Stimulated activated CD8-positive, alpha-beta memory T cell treated with anti-CD3 and anti-CD28 coated beads, Interleukin-4, amount 100 ng/mL, for 24 hours (primary cell): Measurements from ENCODE around the gene GPNMB.
"Not testable (repeated sequence)": the region's sequence is repeated elsewhere in the genome, so short reads cannot be mapped to it uniquely, and the experiment has no call there.

ENCODE experiments used
- DNase-seq: peaks from one replicate; pipeline ENCODE4 v3.0.0-alpha.2; 2020; ENCODE audit warnings: low read depth

GPNMB gene

GRCh38 chr7:23306936-23307521 is 60.5 kb downstream of the GPNMB start:
- no peak for DNase-seq

GRCh38 chr7:23308754-23309153 is 62.2 kb downstream of the GPNMB start:
- no peak for DNase-seq

- not testable (repeated sequence) for DNase-seq
These were observed 65.6 kb downstream of the GPNMB start for GRCh38 chr7:23312141-23312540.

GRCh38 chr7:23315366-23315765 is 68.8 kb downstream of the GPNMB start:
- no peak for DNase-seq
